Breast epithelium (tissue), 3 donors: ENCODE results near the gene MGAT4C.

Experiments used
- CTCF ChIP-seq, 3 donors: fragments of 450-650 bp; IDR thresholded peaks; one replicate each; pipeline ENCODE4 v1.5.1; 2016 to 2017; ENCODE audit warnings: antibody characterized with exemption in 3 of 3, mild to moderate bottlenecking in 3 of 3, moderate library complexity in 3 of 3
- POLR2A ChIP-seq: fragments of 450-650 bp; IDR thresholded peaks from one replicate; pipeline ENCODE4 v1.6.1; 2016; ENCODE audit warnings: antibody characterized with exemption, mild to moderate bottlenecking, moderate library complexity
- POLR2AphosphoS5 ChIP-seq, 3 donors: sonication (generic); formaldehyde crosslinking; IDR thresholded peaks; one replicate each; pipeline ENCODE4 v1.6.1; 2017; ENCODE audit warnings: antibody characterized with exemption in 3 of 3

- no peak for TF ChIP-seq CTCF (IDR thresholded peaks at IDR 0.05)
- no peak for TF ChIP-seq POLR2A
- no peak for TF ChIP-seq POLR2AphosphoS5 (IDR thresholded peaks at IDR 0.05)
Measured at GRCh38 chr12:85963326-85963725, 292.9 kb downstream of the MGAT4C start.
